ENCODE measurements around the gene CASZ1.

- TF ChIP-seq CTCF (IDR thresholded peaks at IDR 0.05), result no peak
- TF ChIP-seq POLR2A (IDR thresholded peaks at IDR 0.05), result no peak
Observed at GRCh38 chr1:10622910-10623685, 173.3 kb downstream of the CASZ1 start.

All from thyroid gland (tissue), 4 donors.